K562 (cell line): ENCODE results near the gene KCNB1. TPM values are rescaled to one million over a fixed set of nuclear protein-coding genes. Genes with fewer than 3 reads are reported as not detected.

Experiments used
- ATAC-seq: fragments of 200-7000 bp; cut with Tn5 transposase; 3 replicates; pipeline ENCODE4 v1.9.1; 2020; ENCODE audit warnings: moderate library complexity
- BruUV-seq: library from RNA; stranded (reverse); fragments of 400-500 nt; replicated peaks from 2 replicates; lab custom pipeline; 2021; lab: Mats Ljungman, UMichigan
- CTCF ChIA-PET: fragments of 300-600 bp; formaldehyde crosslinking; extraction: SDS; loops from one replicate; lab custom pipeline; 2021; ENCODE audit warnings: low intra/inter-chr PET ratio; lab: Yijun Ruan, JAX
- POLR2A ChIA-PET: fragments of 300-600, 350-650 bp; sonication (Branson Sonifier 250); formaldehyde crosslinking; extraction: SDS; loops from one replicate; lab custom pipeline; 2021; ENCODE audit warnings: antibody characterized with exemption, inconsistent platforms; lab: Yijun Ruan, JAX
- DNase-seq, 4 experiments: peaks; one replicate each; pipeline versions ENCODE4 v3.0.0 to v3.0.0-alpha.2; 2011 to 2018; ENCODE audit warnings: low spot score in 3 of 4, mixed read lengths in 3 of 4; ENCODE audit errors: extremely low read depth in 1 of 4
- FAIRE-seq: peaks from 2 replicates; lab custom pipeline; 2011; peaks lifted over from hg19 to GRCh38; lab: Jason Lieb, UNC
- H2AFZ ChIP-seq: 2 replicates; pipeline ENCODE4 v1.6.0; 2011; ENCODE audit warnings: low read depth, low read length, control low read depth, inconsistent platforms
- H3K27ac ChIP-seq: fragments of 200-600 bp; 3 replicates; pipeline ENCODE4 v1.8.0; 2011; ENCODE audit warnings: low read depth, mild to moderate bottlenecking, control low read depth, inconsistent platforms, low read length, moderate library complexity, mixed read lengths; ENCODE audit errors: extremely low read depth
- H3K27me3 ChIP-seq, 2 experiments: fragments of 300-600 bp in 1 of 2; 2 replicates in 1 of 2; 3 replicates in 1 of 2; pipeline versions ENCODE4 v1.6.0 to v1.8.0; 2011; ENCODE audit warnings: inconsistent platforms in 2 of 2, low read length in 2 of 2, mild to moderate bottlenecking in 1 of 2, mixed read lengths in 1 of 2, moderate library complexity in 1 of 2; ENCODE audit not compliant: control insufficient read depth in 2 of 2, insufficient read depth in 2 of 2
- H3K36me3 ChIP-seq: fragments of 300-600 bp; 3 replicates; pipeline ENCODE4 v1.8.0; 2011; ENCODE audit warnings: mild to moderate bottlenecking, low read length, inconsistent platforms; ENCODE audit not compliant: control insufficient read depth, insufficient read depth
- H3K4me1 ChIP-seq, 2 experiments: fragments of 200-600 bp in 1 of 2; replicated peaks in 1 of 2; 2 replicates in 1 of 2; 3 replicates in 1 of 2; pipeline versions ENCODE4 v1.5.1 to v1.8.0; 2011; ENCODE audit warnings: inconsistent platforms in 2 of 2, low read length in 2 of 2, mild to moderate bottlenecking in 1 of 2, mixed read lengths in 1 of 2, moderate library complexity in 1 of 2; ENCODE audit not compliant: control insufficient read depth in 2 of 2, insufficient read depth in 2 of 2
- H3K4me2 ChIP-seq: 2 replicates; pipeline ENCODE4 v1.6.1; 2011; ENCODE audit warnings: low read length, control low read depth, inconsistent platforms, mixed read lengths; ENCODE audit not compliant: insufficient read depth
- H3K4me3 ChIP-seq: fragments of 200-600 bp; sonication (generic), shearing (Covaris generic); 2 replicates; pipeline ENCODE4 v1.5.1; 2016; ENCODE audit warnings: control low read depth, inconsistent platforms
- H3K79me2 ChIP-seq: fragments of 200-600 bp; 3 replicates; pipeline ENCODE4 v1.8.0; 2011; ENCODE audit warnings: low read length, inconsistent platforms; ENCODE audit not compliant: control insufficient read depth, insufficient read depth
- H3K9ac ChIP-seq, 2 experiments: 2 replicates each; pipeline versions ENCODE4 v1.6.0 to v1.6.1; 2011; ENCODE audit warnings: low read depth in 2 of 2, low read length in 2 of 2, control low read depth in 1 of 2, inconsistent platforms in 1 of 2, mild to moderate bottlenecking in 1 of 2, mixed read lengths in 1 of 2; ENCODE audit not compliant: insufficient read depth in 1 of 2
- H3K9me1 ChIP-seq: one replicate; pipeline ENCODE4 v1.6.0; 2011; ENCODE audit warnings: inconsistent platforms, mild to moderate bottlenecking, low read length, moderate library complexity; ENCODE audit not compliant: control insufficient read depth, insufficient read depth
- H3K9me3 ChIP-seq: replicated peaks from 2 replicates; pipeline ENCODE4 v1.5.1; 2011; ENCODE audit warnings: low read depth, low read length, inconsistent platforms; ENCODE audit not compliant: control insufficient read depth, insufficient read depth
- H4K20me1 ChIP-seq: replicated peaks from 2 replicates; pipeline ENCODE4 v1.6.1; 2011; ENCODE audit warnings: low read length, inconsistent platforms, mixed read lengths; ENCODE audit not compliant: control insufficient read depth, insufficient read depth
- MAX ChIP-seq: sonication (generic); formaldehyde crosslinking; IDR thresholded peaks from 2 replicates; pipeline ENCODE4 v1.9.0; 2022; ENCODE audit warnings: mild to moderate bottlenecking, missing genetic modification reagents
- RAD51 ChIP-seq: fragments of 450-650 bp; IDR thresholded peaks from 2 replicates; pipeline ENCODE4 v1.7.1; 2016; ENCODE audit warnings: low read depth, mild to moderate bottlenecking, borderline replicate concordance
- RBM17 ChIP-seq: fragments of 200-400 bp; formaldehyde crosslinking; IDR thresholded peaks from 2 replicates; pipeline ENCODE4 v1.6.1; 2017; ENCODE audit warnings: low read depth, mild to moderate bottlenecking, low read length, borderline replicate concordance
- RFX1 ChIP-seq: fragments of 450-650 bp; IDR thresholded peaks from 2 replicates; pipeline ENCODE4 v1.6.1; 2016; ENCODE audit warnings: mild to moderate bottlenecking, moderate library complexity
- TARDBP ChIP-seq: fragments of 450-650 bp; IDR thresholded peaks from 2 replicates; pipeline ENCODE4 v1.6.1; 2016
- USF2 ChIP-seq: sonication (generic); formaldehyde crosslinking; IDR thresholded peaks from 2 replicates; pipeline ENCODE4 v1.5.0; 2020; ENCODE audit warnings: missing genetic modification reagents
- ZNF133 ChIP-seq: fragments of 250-450 bp; sonication (Bioruptor Pico); IDR thresholded peaks from 2 replicates; pipeline ENCODE4 v1.4.0; 2020; ENCODE audit warnings: mild to moderate bottlenecking
- WGBS: fragments of 100-300 bp; shearing (Covaris generic); methylation state at CpG from one replicate; pipeline ENCODE4 v1.1.6; 2016; ENCODE audit warnings: low coverage, mixed read lengths; ENCODE audit not compliant: insufficient coverage; ENCODE audit errors: missing lambda C conversion rate; 5-methylcytosine and 5-hydroxymethylcytosine counted together
- in situ Hi-C: fragments of 300-500 bp; cut with MboI; formaldehyde crosslinking; loops from 4 replicates; pipeline ENCODE4 v1.15.0; 2018; ENCODE audit warnings: inconsistent platforms, mixed read lengths
- intact Hi-C: fragments of 100-400 bp; cut with micrococcal nuclease; formaldehyde crosslinking; loops from 2 replicates; pipeline ENCODE4 v1.14.2; 2022
- polyA plus RNA-seq, 8 experiments: library from polyadenylated mRNA; depleted of rRNA in 4 of 8; stranded (reverse) in 5 of 8; unstranded in 3 of 8; fragments of >200 nt; fragmentation: Nextera tagmentation in 2 of 8; fragmentation: Illumina TruSeq in 1 of 8; extraction: Ambion mirVana in 2 of 8; extraction: Trizol in 1 of 8; gene quantifications; 2 replicates each; pipeline versions ENCODE4 v1.2.1 to v1.2.3, GENCODE V29; 2011 to 2014; ENCODE audit warnings: inconsistent platforms in 1 of 8, missing spikeins in 1 of 8
- total RNA-seq, 7 experiments: library from RNA; depleted of rRNA in 6 of 7; stranded (reverse); fragments of >200 nt in 6 of 7; fragmentation: Illumina TruSeq in 2 of 7; extraction: Trizol in 2 of 7; gene quantifications; 2 replicates each; pipeline versions ENCODE4 v1.2.1 to v1.2.3, GENCODE V29; 2011 to 2021; ENCODE audit warnings: low replicate concordance in 1 of 7

Gene KCNB1
- total and polyA plus RNA-seq, 9 of the 15 experiments (the other 6 are each of a cell fraction or from before 2014, with no cell fraction given) = 0.01 to 0.06 TPM; not detected in 7

- ATAC-seq (no peak), FAIRE-seq (no peak), DNase-seq (no peak)
- peak; percentile 51; the same call in 1 of the 2 replicates for TF ChIP-seq RAD51
- peak; percentile 36; the same call in 1 of the 2 replicates for TF ChIP-seq MAX (CRISPR knock-in tag)
- no peak for TF ChIP-seq RBM17
- TF ChIP-seq TARDBP = no peak
- TF ChIP-seq ZNF133 (CRISPR knock-in tag) = no peak
- TF ChIP-seq RFX1 = 0 out of 2 replicates have a peak, but pooled peaks have one; percentile 18
- TF ChIP-seq USF2 (CRISPR knock-in tag) = 0 out of 2 replicates have a peak, but pooled peaks have one; percentile 40
- Histone ChIP-seq H3K27ac (no peak overlapping the region), H3K27me3 (peaks cover 16 to 39% of the 10 kb centered on the region in 2 experiments), H4K20me1 (0 out of 2 replicates have a peak, but pooled peaks cover 3% of the 10 kb centered on the region), H3K9me1 (no peaks in the 10 kb centered on the region), H3K4me3 (no peak overlapping the region), H3K4me1 (no peaks in the 10 kb centered on the region), H3K4me2 (no peak overlapping the region), H3K79me2 (no peaks in the 10 kb centered on the region), H2AFZ (no peak overlapping the region), H3K36me3 (no peaks in the 10 kb centered on the region), H3K9ac (no peak overlapping the region), H3K9me3 (no peaks in the 10 kb centered on the region; the same call in 1 of the 2 replicates)
- BruUV-seq = no TSS peak
- 3% methylated on average over 6 of the region's 6 CpGs for WGBS
- intact Hi-C loops = no loop called here
- POLR2A ChIA-PET = interaction anchor here (0.6 kb wide), 1 partner anchor 644 kb away, joined by 3 read pairs; no protein-coding TSS in a partner anchor
- in situ Hi-C loops = no loop called here
- CTCF ChIA-PET = no interaction called here
Measured at GRCh38 chr20:49420811-49421295, 61.6 kb downstream of the KCNB1 start.
